ENCODE data around the gene NPFF. TPM values are rescaled to one million over a fixed set of nuclear protein-coding genes. Genes with fewer than 3 reads are reported as not detected.
A peak's percentile ranks its signal among the peaks of the same experiment; 100 is the strongest.

The NPFF gene
- total RNA-seq, 1 donor from 2014 or later, result not detected

DNA sequence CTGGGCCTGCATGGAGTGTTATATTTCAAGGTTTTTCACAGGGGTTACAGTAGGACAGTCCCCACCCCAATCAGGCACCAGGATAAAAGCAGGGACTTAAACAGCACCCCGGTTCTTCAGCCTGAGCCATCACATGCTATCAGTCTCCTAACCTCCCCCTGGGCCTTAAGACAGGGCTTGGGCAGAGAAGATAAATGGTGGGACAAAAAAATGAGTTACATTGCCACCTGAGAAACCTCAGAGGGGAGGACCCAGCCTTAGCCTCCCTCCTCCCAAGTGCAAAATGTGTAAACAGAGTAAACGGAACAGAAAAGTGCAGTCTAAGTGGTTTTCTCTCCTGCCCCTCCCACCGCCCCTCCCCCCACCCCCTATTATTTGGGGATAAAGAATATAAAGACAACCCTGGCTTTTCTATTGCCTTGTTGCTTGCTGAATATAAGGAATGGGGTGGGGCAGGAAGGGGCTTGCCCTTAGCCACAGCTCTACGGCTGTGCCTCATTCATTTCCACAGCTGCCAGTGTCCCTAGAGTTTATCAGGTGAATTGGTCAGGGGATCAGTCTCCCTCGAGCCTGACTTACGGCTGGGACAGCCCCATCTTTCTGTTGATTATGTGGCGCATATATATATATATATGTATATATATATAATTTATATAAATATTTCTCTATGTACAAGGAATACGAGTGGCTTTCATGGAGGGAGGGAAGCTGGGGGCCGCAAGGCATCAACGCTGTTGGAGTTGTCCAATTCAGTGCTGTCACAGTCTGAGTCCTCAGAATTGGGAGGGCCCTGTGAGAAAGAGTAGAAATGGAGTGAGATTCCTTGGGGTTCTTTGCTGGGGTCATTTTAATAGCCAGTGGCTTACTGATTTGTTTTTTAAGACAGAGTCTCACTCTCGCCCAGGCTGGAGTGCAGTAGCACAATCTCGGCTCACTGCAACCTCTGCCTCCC, 26.5 kb downstream of the NPFF start:
- intact Hi-C loops (cut with micrococcal nuclease), result no loop called here
- no peak for DNase-seq
- no peak overlapping the region for H3K4me3 ChIP-seq
- H3K9me3 ChIP-seq (replicated peaks), result no peaks in the 10 kb centered on the region
- peak overlapping the region; percentile 24 for H3K27ac ChIP-seq (replicated peaks)
- TF ChIP-seq, protein P1, sequence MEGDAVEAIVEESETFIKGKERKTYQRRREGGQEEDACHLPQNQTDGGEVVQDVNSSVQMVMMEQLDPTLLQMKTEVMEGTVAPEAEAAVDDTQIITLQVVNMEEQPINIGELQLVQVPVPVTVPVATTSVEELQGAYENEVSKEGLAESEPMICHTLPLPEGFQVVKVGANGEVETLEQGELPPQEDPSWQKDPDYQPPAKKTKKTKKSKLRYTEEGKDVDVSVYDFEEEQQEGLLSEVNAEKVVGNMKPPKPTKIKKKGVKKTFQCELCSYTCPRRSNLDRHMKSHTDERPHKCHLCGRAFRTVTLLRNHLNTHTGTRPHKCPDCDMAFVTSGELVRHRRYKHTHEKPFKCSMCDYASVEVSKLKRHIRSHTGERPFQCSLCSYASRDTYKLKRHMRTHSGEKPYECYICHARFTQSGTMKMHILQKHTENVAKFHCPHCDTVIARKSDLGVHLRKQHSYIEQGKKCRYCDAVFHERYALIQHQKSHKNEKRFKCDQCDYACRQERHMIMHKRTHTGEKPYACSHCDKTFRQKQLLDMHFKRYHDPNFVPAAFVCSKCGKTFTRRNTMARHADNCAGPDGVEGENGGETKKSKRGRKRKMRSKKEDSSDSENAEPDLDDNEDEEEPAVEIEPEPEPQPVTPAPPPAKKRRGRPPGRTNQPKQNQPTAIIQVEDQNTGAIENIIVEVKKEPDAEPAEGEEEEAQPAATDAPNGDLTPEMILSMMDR (IDR thresholded peaks at IDR 0.05; ENCODE audit: borderline replicate concordance), result no peak
- peaks cover 91% of the 10 kb centered on the region for H3K36me3 ChIP-seq
- peaks cover 71% of the 10 kb centered on the region for H3K4me1 ChIP-seq
- H3K27me3 ChIP-seq (ENCODE audit: low read depth), result no peaks in the 10 kb centered on the region

DNA sequence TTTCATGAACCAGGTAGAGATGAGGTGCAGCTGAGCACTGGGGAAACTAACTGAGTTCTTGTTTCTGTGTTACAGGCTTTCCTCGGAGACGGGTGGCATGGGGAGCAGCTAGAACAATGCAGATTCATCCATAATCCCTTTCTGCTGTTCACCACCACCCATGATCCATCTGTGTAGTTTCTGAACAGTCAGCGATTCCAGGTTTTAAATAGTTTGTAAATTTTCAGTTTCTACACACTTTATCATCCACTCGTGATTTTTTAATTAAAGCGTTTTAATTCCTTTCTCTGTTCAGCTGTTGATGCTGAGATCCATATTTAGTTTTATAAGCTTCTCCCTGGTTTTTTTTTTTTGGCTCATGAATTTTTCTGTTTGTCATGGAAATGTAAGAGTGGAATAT, 28.0 kb downstream of the NPFF start:
- no peaks in the 10 kb centered on the region for H3K27me3 ChIP-seq (ENCODE audit: low read depth)
- no peak overlapping the region for H3K4me3 ChIP-seq
- TF ChIP-seq, protein P1 (IDR thresholded peaks at IDR 0.05; ENCODE audit: borderline replicate concordance), result no peak
- no peaks in the 10 kb centered on the region for H3K9me3 ChIP-seq (replicated peaks)
- intact Hi-C loops (cut with micrococcal nuclease), result no loop called here
- peak overlapping the region; percentile 29 for H3K27ac ChIP-seq (replicated peaks)
- peaks cover 85% of the 10 kb centered on the region for H3K4me1 ChIP-seq
- peaks cover 95% of the 10 kb centered on the region for H3K36me3 ChIP-seq
- no peak for DNase-seq

DNA sequence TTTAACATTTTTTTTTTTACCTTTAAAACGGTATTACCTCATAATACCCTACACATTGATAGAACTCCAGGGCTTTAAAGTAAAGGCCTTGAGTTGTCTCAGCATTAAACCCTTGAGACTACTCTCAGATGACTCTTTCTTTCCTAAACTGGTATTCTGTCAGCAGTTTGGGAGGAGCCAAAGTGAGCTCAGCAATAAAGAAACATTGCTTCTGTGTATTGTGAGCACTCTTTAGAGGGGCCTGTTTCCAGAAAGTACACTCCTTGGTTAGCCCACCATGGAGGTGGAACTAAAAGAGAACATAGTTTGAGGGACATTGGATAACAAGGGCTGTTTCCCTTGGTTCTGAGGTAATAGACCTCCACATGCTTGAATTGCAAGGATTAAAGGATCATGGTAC, 28.4 kb downstream of the NPFF start:
- no peak for DNase-seq
- Histone ChIP-seq H3K4me1 (peaks cover 90% of the 10 kb centered on the region), H3K27me3 (ENCODE audit: low read depth) (no peaks in the 10 kb centered on the region), H3K4me3 (no peak overlapping the region), H3K27ac (replicated peaks) (peak overlapping the region; percentile 29), H3K9me3 (replicated peaks) (no peaks in the 10 kb centered on the region), H3K36me3 (peaks cover 99% of the 10 kb centered on the region)
- intact Hi-C loops (cut with micrococcal nuclease), result no loop called here
- TF ChIP-seq, protein P1 (IDR thresholded peaks at IDR 0.05; ENCODE audit: borderline replicate concordance), result no peak

DNA sequence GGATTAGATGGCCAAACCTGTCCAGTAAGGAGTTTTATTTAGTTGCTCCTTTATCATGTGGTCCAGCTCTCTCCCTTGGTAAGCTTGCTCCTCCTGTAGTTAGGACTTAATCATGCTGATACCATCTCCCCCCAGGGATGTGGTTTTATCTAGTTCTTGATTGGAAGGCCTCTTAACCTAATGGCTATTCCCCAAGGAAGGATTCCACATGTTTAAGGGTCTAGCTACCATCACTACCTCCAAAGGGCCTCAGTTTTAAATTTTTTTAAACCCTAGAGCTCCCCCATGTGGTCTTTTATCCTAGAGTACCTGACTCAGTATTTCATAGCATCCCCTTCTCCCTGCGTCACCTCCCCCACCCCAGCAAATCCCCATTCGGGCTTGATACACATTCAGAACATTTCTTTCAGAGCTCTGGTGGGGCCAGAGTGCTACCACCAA, 30.5 kb downstream of the NPFF start:
- intact Hi-C loops (cut with micrococcal nuclease), result no loop called here
- Histone ChIP-seq H3K4me1 (peaks cover 92% of the 10 kb centered on the region), H3K9me3 (replicated peaks) (no peaks in the 10 kb centered on the region), H3K27me3 (ENCODE audit: low read depth) (no peaks in the 10 kb centered on the region), H3K4me3 (no peak overlapping the region), H3K36me3 (peaks cover 99% of the 10 kb centered on the region), H3K27ac (replicated peaks) (peak overlapping the region; percentile 17)
- DNase-seq, result no peak
- TF ChIP-seq, protein P1 (IDR thresholded peaks at IDR 0.05; ENCODE audit: borderline replicate concordance), result peak; percentile 36

DNA sequence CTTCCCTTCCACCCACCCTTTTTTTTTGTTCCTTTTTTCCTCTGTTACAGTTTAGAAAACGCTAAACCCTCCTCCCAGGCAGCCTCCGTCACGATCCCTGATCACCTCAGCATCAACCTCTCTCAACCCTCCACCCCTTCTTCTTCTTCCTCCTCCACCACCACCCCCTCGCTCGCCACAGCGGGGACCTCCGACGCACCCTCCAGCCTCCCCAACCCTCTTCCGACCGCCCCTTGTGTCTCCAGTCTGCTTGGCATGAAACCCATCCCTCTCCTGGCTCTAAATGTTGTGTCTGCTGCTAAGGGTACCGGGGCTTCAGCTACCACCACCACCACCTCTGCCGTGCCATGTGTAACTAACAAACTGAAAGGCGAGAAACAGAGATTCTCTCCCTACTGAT, 32.5 kb downstream of the NPFF start:
- H3K27ac ChIP-seq (replicated peaks), result peak overlapping the region; percentile 24
- DNase-seq, result no peak
- H3K27me3 ChIP-seq (ENCODE audit: low read depth), result no peaks in the 10 kb centered on the region
- H3K4me3 ChIP-seq, result no peak overlapping the region
- no peaks in the 10 kb centered on the region for H3K9me3 ChIP-seq (replicated peaks)
- TF ChIP-seq, protein P1 (IDR thresholded peaks at IDR 0.05; ENCODE audit: borderline replicate concordance), result no peak
- H3K4me1 ChIP-seq, result peaks cover 94% of the 10 kb centered on the region
- intact Hi-C loops (cut with micrococcal nuclease), result no loop called here
- H3K36me3 ChIP-seq, result peaks cover 99% of the 10 kb centered on the region

All from left ventricle myocardium inferior (tissue), 1 donor.